DOHH2 (cell line): ENCODE results near the gene RALGDS.

Experiments
- H3F3A ChIP-seq: fragments of 200-600 bp; sonication (generic), shearing (Covaris generic); 2 replicates; pipeline ENCODE4 v1.6.0; 2016; ENCODE audit warnings: antibody characterized with exemption, mild to moderate bottlenecking; ENCODE audit not compliant: control insufficient read depth, insufficient read depth
- H3K27ac ChIP-seq: fragments of 200-600 bp; sonication (generic); 2 replicates; pipeline ENCODE4 v1.5.1; 2014; ENCODE audit warnings: low read depth, mild to moderate bottlenecking, low read length, moderate library complexity
- H3K27me3 ChIP-seq: fragments of 200-600 bp; sonication (generic); 2 replicates; pipeline ENCODE4 v1.6.1; 2014; ENCODE audit warnings: mild to moderate bottlenecking, low read length, mixed read lengths; ENCODE audit not compliant: control insufficient read depth
- H3K36me3 ChIP-seq: fragments of 200-600 bp; sonication (generic); 2 replicates; pipeline ENCODE4 v1.6.1; 2014; ENCODE audit warnings: mild to moderate bottlenecking, low read length, moderate library complexity, mixed read lengths; ENCODE audit not compliant: control insufficient read depth
- H3K4me1 ChIP-seq: fragments of 200-600 bp; sonication (generic); 2 replicates; pipeline ENCODE4 v1.6.1; 2014; ENCODE audit warnings: mild to moderate bottlenecking, low read length, mixed read lengths; ENCODE audit not compliant: control insufficient read depth
- H3K4me2 ChIP-seq: fragments of 200-600 bp; sonication (generic); 2 replicates; pipeline ENCODE4 v1.6.0; 2014; ENCODE audit warnings: mild to moderate bottlenecking, low read length, moderate library complexity
- H3K4me3 ChIP-seq: fragments of 200-600 bp; sonication (generic); 2 replicates; pipeline ENCODE4 v1.5.1; 2014; ENCODE audit warnings: mild to moderate bottlenecking, low read length, mixed read lengths
- H3K79me2 ChIP-seq: fragments of 200-600 bp; sonication (generic); 2 replicates; pipeline ENCODE4 v1.6.1; 2014; ENCODE audit warnings: mild to moderate bottlenecking, low read length, mixed read lengths; ENCODE audit not compliant: control insufficient read depth
- H3K9me2 ChIP-seq: fragments of 200-600 bp; sonication (generic); replicated peaks from 2 replicates; pipeline ENCODE4 v1.6.1; 2014; ENCODE audit warnings: mild to moderate bottlenecking, low read length, mixed read lengths; ENCODE audit not compliant: control insufficient read depth
- H3K9me3 ChIP-seq: fragments of 200-600 bp; sonication (generic); 2 replicates; pipeline ENCODE4 v1.6.1; 2014; ENCODE audit warnings: antibody characterized with exemption, low read length, mixed read lengths; ENCODE audit not compliant: control insufficient read depth, insufficient read depth
- H4K20me1 ChIP-seq: fragments of 200-600 bp; sonication (generic); 2 replicates; pipeline ENCODE4 v1.6.0; 2014; ENCODE audit warnings: low read depth, mild to moderate bottlenecking, antibody characterized with exemption, low read length, moderate library complexity; ENCODE audit not compliant: control insufficient read depth, insufficient read depth
- EZH2phosphoT487 ChIP-seq: fragments of 200-600 bp; sonication (generic); IDR thresholded peaks from 2 replicates; pipeline ENCODE4 v1.6.1; 2017; ENCODE audit warnings: borderline replicate concordance, mild to moderate bottlenecking, antibody characterized with exemption, low read length, moderate library complexity, mixed read lengths
- TF ChIP-seq, protein P1 (sequence below): fragments of 200-600 bp; sonication (generic); IDR thresholded peaks from one replicate; pipeline ENCODE4 v1.5.1; 2014; ENCODE audit warnings: antibody characterized with exemption, mild to moderate bottlenecking, low read depth, low read length; ENCODE audit not compliant: poor library complexity, severe bottlenecking

The RALGDS gene

DNA sequence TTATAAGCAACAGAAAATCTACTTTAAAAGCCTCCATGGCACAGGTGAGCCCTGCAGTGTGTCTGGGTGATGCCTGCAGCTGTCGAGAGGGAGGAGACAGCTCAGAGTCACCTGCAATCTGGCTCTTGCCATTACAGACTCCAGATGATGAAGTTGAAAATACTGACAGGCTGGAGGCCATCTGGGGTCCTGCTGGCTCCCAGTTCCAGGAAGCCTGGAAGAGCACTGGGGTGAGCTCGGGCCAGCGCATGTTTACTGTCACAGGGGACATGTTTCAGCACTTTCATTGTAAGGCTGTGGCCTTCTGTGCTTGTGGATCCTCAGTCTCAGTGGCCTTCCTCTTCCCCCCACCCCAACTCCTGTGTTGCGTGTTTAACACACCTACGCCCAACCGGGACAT lies 30.9 kb downstream of the RALGDS start:
- Histone ChIP-seq H3K4me1 (no peaks in the 10 kb centered on the region), H3K4me3 (no peak overlapping the region), H4K20me1 (no peaks in the 10 kb centered on the region), H3K9me2 (no peaks in the 10 kb centered on the region), H3K27me3 (no peaks in the 10 kb centered on the region), H3K27ac (no peak overlapping the region), H3K4me2 (no peak overlapping the region), H3F3A (no peaks in the 10 kb centered on the region; the same call in 1 of the 2 replicates), H3K9me3 (no peaks in the 10 kb centered on the region), H3K36me3 (no peaks in the 10 kb centered on the region), H3K79me2 (no peaks in the 10 kb centered on the region)
- TF ChIP-seq, protein P1, sequence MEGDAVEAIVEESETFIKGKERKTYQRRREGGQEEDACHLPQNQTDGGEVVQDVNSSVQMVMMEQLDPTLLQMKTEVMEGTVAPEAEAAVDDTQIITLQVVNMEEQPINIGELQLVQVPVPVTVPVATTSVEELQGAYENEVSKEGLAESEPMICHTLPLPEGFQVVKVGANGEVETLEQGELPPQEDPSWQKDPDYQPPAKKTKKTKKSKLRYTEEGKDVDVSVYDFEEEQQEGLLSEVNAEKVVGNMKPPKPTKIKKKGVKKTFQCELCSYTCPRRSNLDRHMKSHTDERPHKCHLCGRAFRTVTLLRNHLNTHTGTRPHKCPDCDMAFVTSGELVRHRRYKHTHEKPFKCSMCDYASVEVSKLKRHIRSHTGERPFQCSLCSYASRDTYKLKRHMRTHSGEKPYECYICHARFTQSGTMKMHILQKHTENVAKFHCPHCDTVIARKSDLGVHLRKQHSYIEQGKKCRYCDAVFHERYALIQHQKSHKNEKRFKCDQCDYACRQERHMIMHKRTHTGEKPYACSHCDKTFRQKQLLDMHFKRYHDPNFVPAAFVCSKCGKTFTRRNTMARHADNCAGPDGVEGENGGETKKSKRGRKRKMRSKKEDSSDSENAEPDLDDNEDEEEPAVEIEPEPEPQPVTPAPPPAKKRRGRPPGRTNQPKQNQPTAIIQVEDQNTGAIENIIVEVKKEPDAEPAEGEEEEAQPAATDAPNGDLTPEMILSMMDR = no peak
- no peak for TF ChIP-seq EZH2phosphoT487

GRCh38 chr9:133089271-133089671 lies 31.8 kb downstream of the RALGDS start:
- no peak for TF ChIP-seq EZH2phosphoT487
- TF ChIP-seq, protein P1 = no peak
- Histone ChIP-seq H3K27ac (no peak overlapping the region), H3K79me2 (no peaks in the 10 kb centered on the region)

GRCh38 chr9:133088756-133089155 lies 32.3 kb downstream of the RALGDS start:
- H3K4me2 ChIP-seq = no peak overlapping the region

More at GRCh38 chr9:133089271-133089671, 31.8 kb downstream of the RALGDS start:
- no peaks in the 10 kb centered on the region for H4K20me1 ChIP-seq
- no peaks in the 10 kb centered on the region for H3K9me3 ChIP-seq
- no peaks in the 10 kb centered on the region for H3K4me1 ChIP-seq
- no peak overlapping the region for H3K4me3 ChIP-seq
- no peaks in the 10 kb centered on the region; the same call in 1 of the 2 replicates for H3F3A ChIP-seq
- H3K9me2 ChIP-seq = no peaks in the 10 kb centered on the region
- H3K27me3 ChIP-seq = no peaks in the 10 kb centered on the region
- H3K36me3 ChIP-seq = no peaks in the 10 kb centered on the region
- no peak overlapping the region for H3K4me2 ChIP-seq

More at GRCh38 chr9:133088756-133089155, 32.3 kb downstream of the RALGDS start:
- Histone ChIP-seq H3K4me3 (no peak overlapping the region), H4K20me1 (no peaks in the 10 kb centered on the region), H3K36me3 (no peaks in the 10 kb centered on the region), H3K79me2 (no peaks in the 10 kb centered on the region), H3K9me2 (no peaks in the 10 kb centered on the region), H3K4me1 (no peaks in the 10 kb centered on the region), H3K27me3 (no peaks in the 10 kb centered on the region), H3K27ac (no peak overlapping the region), H3F3A (no peaks in the 10 kb centered on the region; the same call in 1 of the 2 replicates), H3K9me3 (no peaks in the 10 kb centered on the region)
- TF ChIP-seq, protein P1 = no peak
- no peak for TF ChIP-seq EZH2phosphoT487
